Measurements from ENCODE around the gene PNLDC1. TPM values are rescaled to one million over a fixed set of nuclear protein-coding genes. Genes with fewer than 3 reads are reported as not detected.

PNLDC1 gene
- total RNA-seq, 8 experiments from 2014 or later = 0.22 TPM; not detected in 7

- Histone ChIP-seq H3K27ac (no peak overlapping the region), H3K4me3 (no peak overlapping the region), H3K4me1 (replicated peaks in 1 of 2) (no peaks in the 10 kb centered on the region)
- in situ Hi-C loops (cut with MboI; ENCODE audit: low pct_unique_long_range_greater_than_20kb in 2 of 9, low sequenced_read_pairs in 9 of 9, unreplicated experiment in 9 of 9) = no loop called here
- peak in 3 of 8 experiments; percentile 42 to 65 (median 44) for ATAC-seq (replicated peaks in 6 of 8)
- 6 to 100% (median 60%) methylated on average over 1 to 4 of the region's 4 CpGs; no CpG with 5 or more reads in 3 of the 10 experiments for WGBS, 10 experiments
These were observed 29.4 kb downstream of the PNLDC1 start for GRCh38 chr6:159829526-159829925.

- no peak overlapping the region for H3K4me3 ChIP-seq
- no peaks in the 10 kb centered on the region for H3K4me1 ChIP-seq (replicated peaks in 1 of 2)
- WGBS, 10 experiments = 0 to 86% (median 54%) methylated on average over 2 to 10 of the region's 11 CpGs; no CpG with 5 or more reads in 1 of the 10 experiments
- in situ Hi-C loops (cut with MboI; ENCODE audit: low pct_unique_long_range_greater_than_20kb in 2 of 9, low sequenced_read_pairs in 9 of 9, unreplicated experiment in 9 of 9) = no loop called here
- H3K27ac ChIP-seq = no peak overlapping the region
- ATAC-seq (replicated peaks in 6 of 8) = peak in 2 of 8 experiments; percentile 27 to 41
These were observed 30.7 kb downstream of the PNLDC1 start for GRCh38 chr6:159830501-159831372.

GRCh38 chr6:159831373-159831679 lies 31.2 kb downstream of the PNLDC1 start:
- ATAC-seq (replicated peaks in 6 of 8) = no peak
- WGBS, 10 experiments = 40 to 100% (median 86%) methylated on average over 1 to 2 of the region's 4 CpGs; no CpG with 5 or more reads in 6 of the 10 experiments

GRCh38 chr6:159832946-159833345 lies 32.9 kb downstream of the PNLDC1 start:
- peak in 3 of 8 experiments; percentile 11 to 37 (median 33) for ATAC-seq (replicated peaks in 6 of 8)

More at GRCh38 chr6:159831373-159831679, 31.2 kb downstream of the PNLDC1 start:
- H3K4me1 ChIP-seq (replicated peaks in 1 of 2) = no peaks in the 10 kb centered on the region
- H3K4me3 ChIP-seq = no peak overlapping the region
- no peak overlapping the region for H3K27ac ChIP-seq
- in situ Hi-C loops (cut with MboI; ENCODE audit: low pct_unique_long_range_greater_than_20kb in 2 of 9, low sequenced_read_pairs in 9 of 9, unreplicated experiment in 9 of 9) = no loop called here

GRCh38 chr6:159833556-159833955 lies 33.5 kb downstream of the PNLDC1 start:
- in situ Hi-C loops (cut with MboI; ENCODE audit: low pct_unique_long_range_greater_than_20kb in 2 of 9, low sequenced_read_pairs in 9 of 9, unreplicated experiment in 9 of 9) = no loop called here
- 20 to 85% (median 48%) methylated on average over 1 to 2 of the region's 2 CpGs; no CpG with 5 or more reads in 6 of the 10 experiments for WGBS, 10 experiments
- ATAC-seq (replicated peaks in 6 of 8) = peak in 3 of 8 experiments; percentile 3 to 11 (median 11)
- H3K4me3 ChIP-seq = no peak overlapping the region
- no peak overlapping the region for H3K27ac ChIP-seq
- H3K4me1 ChIP-seq (replicated peaks in 1 of 2) = no peaks in the 10 kb centered on the region

More at GRCh38 chr6:159832946-159833345, 32.9 kb downstream of the PNLDC1 start:
- no peak overlapping the region for H3K27ac ChIP-seq
- whole genome bisulfite sequencing, 10 experiments = 0 to 100% (median 71%) methylated on average over 1 to 4 of the region's 4 CpGs; no CpG with 5 or more reads in 2 of the 10 experiments
- in situ Hi-C loops (cut with MboI; ENCODE audit: low pct_unique_long_range_greater_than_20kb in 2 of 9, low sequenced_read_pairs in 9 of 9, unreplicated experiment in 9 of 9) = no loop called here
- H3K4me1 ChIP-seq (replicated peaks in 1 of 2) = no peaks in the 10 kb centered on the region
- H3K4me3 ChIP-seq = no peak overlapping the region

- ATAC-seq (replicated peaks in 6 of 8) = no peak
- Histone ChIP-seq H3K4me1 (replicated peaks in 1 of 2) (no peaks in the 10 kb centered on the region), H3K27ac (no peak overlapping the region), H3K4me3 (no peak overlapping the region)
- 92 to 100% (median 95%) methylated on average over 1 to 3 of the region's 5 CpGs; no CpG with 5 or more reads in 5 of the 10 experiments for WGBS, 10 experiments
- in situ Hi-C loops (cut with MboI; ENCODE audit: low pct_unique_long_range_greater_than_20kb in 2 of 9, low sequenced_read_pairs in 9 of 9, unreplicated experiment in 9 of 9) = no loop called here
These were observed 34.0 kb downstream of the PNLDC1 start for GRCh38 chr6:159833997-159834603.

GRCh38 chr6:159836718-159837490 lies 36.8 kb downstream of the PNLDC1 start:
- WGBS, 10 experiments = 63 to 93% (median 85%) methylated on average over 2 to 8 of the region's 29 CpGs; no CpG with 5 or more reads in 5 of the 10 experiments
- in situ Hi-C loops (cut with MboI; ENCODE audit: low pct_unique_long_range_greater_than_20kb in 2 of 9, low sequenced_read_pairs in 9 of 9, unreplicated experiment in 9 of 9) = no loop called here

GRCh38 chr6:159837511-159837910 lies 37.4 kb downstream of the PNLDC1 start:
- in situ Hi-C loops (cut with MboI; ENCODE audit: low pct_unique_long_range_greater_than_20kb in 2 of 9, low sequenced_read_pairs in 9 of 9, unreplicated experiment in 9 of 9) = no loop called here
- WGBS, 10 experiments = 82 to 100% (median 90%) methylated on average over 2 to 8 of the region's 8 CpGs; no CpG with 5 or more reads in 6 of the 10 experiments
- no peak for ATAC-seq (replicated peaks in 6 of 8)
- Histone ChIP-seq H3K4me3 (no peak overlapping the region), H3K27ac (no peak overlapping the region), H3K4me1 (replicated peaks in 1 of 2) (no peaks in the 10 kb centered on the region)

More at GRCh38 chr6:159836718-159837490, 36.8 kb downstream of the PNLDC1 start:
- H3K4me3 ChIP-seq = no peak overlapping the region
- no peaks in the 10 kb centered on the region for H3K4me1 ChIP-seq (replicated peaks in 1 of 2)
- no peak for ATAC-seq (replicated peaks in 6 of 8)
- no peak overlapping the region for H3K27ac ChIP-seq

GRCh38 chr6:159838020-159838744 lies 38.1 kb downstream of the PNLDC1 start:
- in situ Hi-C loops (cut with MboI; ENCODE audit: low pct_unique_long_range_greater_than_20kb in 2 of 9, low sequenced_read_pairs in 9 of 9, unreplicated experiment in 9 of 9) = no loop called here
- no peak overlapping the region for H3K4me3 ChIP-seq
- H3K4me1 ChIP-seq (replicated peaks in 1 of 2) = no peaks in the 10 kb centered on the region
- H3K27ac ChIP-seq = no peak overlapping the region
- ATAC-seq (replicated peaks in 6 of 8) = no peak
- WGBS, 10 experiments = 20 to 100% (median 71%) methylated on average over 1 to 6 of the region's 7 CpGs; no CpG with 5 or more reads in 1 of the 10 experiments

GRCh38 chr6:159842035-159842434 lies 42.0 kb downstream of the PNLDC1 start:
- 56 to 100% (median 83%) methylated on average over 2 to 4 of the region's 4 CpGs; no CpG with 5 or more reads in 1 of the 10 experiments for WGBS, 10 experiments
- H3K27ac ChIP-seq = no peak overlapping the region
- H3K4me3 ChIP-seq = no peak overlapping the region
- peak in 1 of 8 experiments; percentile 17 for ATAC-seq (replicated peaks in 6 of 8)
- no peaks in the 10 kb centered on the region for H3K4me1 ChIP-seq (replicated peaks in 1 of 2)
- in situ Hi-C loops (cut with MboI; ENCODE audit: low pct_unique_long_range_greater_than_20kb in 2 of 9, low sequenced_read_pairs in 9 of 9, unreplicated experiment in 9 of 9) = no loop called here

- 58 to 100% (median 93%) methylated on average over 1 to 7 of the region's 13 CpGs; no CpG with 5 or more reads in 1 of the 10 experiments for WGBS, 10 experiments
- Histone ChIP-seq H3K4me1 (replicated peaks in 1 of 2) (no peaks in the 10 kb centered on the region), H3K27ac (no peak overlapping the region), H3K4me3 (no peak overlapping the region)
- in situ Hi-C loops (cut with MboI; ENCODE audit: low pct_unique_long_range_greater_than_20kb in 2 of 9, low sequenced_read_pairs in 9 of 9, unreplicated experiment in 9 of 9) = no loop called here
- peak in 1 of 8 experiments; percentile 11 for ATAC-seq (replicated peaks in 6 of 8)
These were observed 44.9 kb downstream of the PNLDC1 start for GRCh38 chr6:159844737-159845645.

All from motor neuron (in vitro differentiated cells).